Cardiac muscle cell (in vitro differentiated cells and primary cell): ENCODE data around the gene SH3PXD2B. TPM values are rescaled to one million over a fixed set of nuclear protein-coding genes. Genes with fewer than 3 reads are reported as not detected.
"Not testable (repeated sequence)": the region's sequence is repeated elsewhere in the genome, so short reads cannot be mapped to it uniquely, and the experiment has no call there.

ENCODE experiments used
- DNase-seq, 2 donors: peaks; one replicate each; pipeline versions ENCODE4 v3.0.0 to v3.0.0-alpha.2; 2010 to 2017; ENCODE audit warnings: low read depth in 1 of 2, low spot score in 1 of 2
- H3K27ac ChIP-seq: fragments of 200-600 bp; sonication (generic); 2 replicates; pipeline ENCODE4 v1.5.1; 2016
- H3K27me3 ChIP-seq: fragments of 200-600 bp; sonication (generic); 2 replicates; pipeline ENCODE4 v1.6.0; 2016; ENCODE audit warnings: control low read depth
- H3K36me3 ChIP-seq: fragments of 200-600 bp; sonication (generic); 2 replicates; pipeline ENCODE4 v1.5.1; 2016; ENCODE audit warnings: control low read depth
- H3K4me1 ChIP-seq: fragments of 200-600 bp; sonication (generic); 2 replicates; pipeline ENCODE4 v1.8.1; 2017; ENCODE audit warnings: low read depth, mild to moderate bottlenecking, mixed run types
- H3K4me3 ChIP-seq: fragments of 200-600 bp; sonication (generic); 2 replicates; pipeline ENCODE4 v1.5.1; 2016; ENCODE audit warnings: mild to moderate bottlenecking
- H3K9me3 ChIP-seq: fragments of 200-600 bp; sonication (generic); 2 replicates; pipeline ENCODE4 v1.5.1; 2017; ENCODE audit warnings: low read depth, mild to moderate bottlenecking, control low read depth
- polyA plus RNA-seq: library from polyadenylated mRNA; unstranded; fragments of >200 nt; fragmentation: Nextera tagmentation; extraction: Ambion mirVana; gene quantifications from 2 replicates; pipeline ENCODE4 v1.2.1, GENCODE V29; 2016
- total RNA-seq: library from RNA; depleted of rRNA; stranded (reverse); fragments of >200 nt; gene quantifications from 2 replicates; pipeline ENCODE4 v1.2.3, GENCODE V29; 2016
- TF ChIP-seq, protein P1 (sequence below): IDR thresholded peaks from 2 replicates; pipeline ENCODE4 v1.5.1; 2012; ENCODE audit warnings: low read depth, mild to moderate bottlenecking, low read length

The SH3PXD2B gene
- total and polyA plus RNA-seq, 2 experiments from 2014 or later: 13.9 to 27.6 TPM

DNA sequence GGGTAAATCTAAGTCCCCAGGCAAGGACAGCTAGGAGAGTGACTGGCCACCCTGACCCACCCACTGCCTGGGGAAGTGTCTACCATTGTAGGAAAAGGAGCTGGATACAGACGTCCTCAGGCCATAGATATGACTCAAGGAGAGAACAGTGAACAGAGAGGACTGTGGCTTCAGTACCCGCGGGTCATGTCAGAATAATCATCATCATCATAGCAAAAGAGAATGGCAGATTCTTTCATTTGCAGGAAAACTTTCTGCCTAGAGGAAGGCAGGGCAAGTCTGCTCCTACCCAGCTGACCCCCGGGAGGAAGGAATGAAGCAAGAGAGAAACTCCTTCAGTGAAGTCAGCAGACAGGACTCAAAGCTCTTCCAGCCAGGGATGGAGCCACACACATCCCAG lies 118.6 kb downstream of the SH3PXD2B start:
- Histone ChIP-seq H3K27ac (no peak overlapping the region), H3K4me3 (no peak overlapping the region), H3K9me3 (no peaks in the 10 kb centered on the region), H3K36me3 (no peaks in the 10 kb centered on the region), H3K4me1 (no peaks in the 10 kb centered on the region), H3K27me3 (no peaks in the 10 kb centered on the region)
- DNase-seq: no peak
- TF ChIP-seq, protein P1, sequence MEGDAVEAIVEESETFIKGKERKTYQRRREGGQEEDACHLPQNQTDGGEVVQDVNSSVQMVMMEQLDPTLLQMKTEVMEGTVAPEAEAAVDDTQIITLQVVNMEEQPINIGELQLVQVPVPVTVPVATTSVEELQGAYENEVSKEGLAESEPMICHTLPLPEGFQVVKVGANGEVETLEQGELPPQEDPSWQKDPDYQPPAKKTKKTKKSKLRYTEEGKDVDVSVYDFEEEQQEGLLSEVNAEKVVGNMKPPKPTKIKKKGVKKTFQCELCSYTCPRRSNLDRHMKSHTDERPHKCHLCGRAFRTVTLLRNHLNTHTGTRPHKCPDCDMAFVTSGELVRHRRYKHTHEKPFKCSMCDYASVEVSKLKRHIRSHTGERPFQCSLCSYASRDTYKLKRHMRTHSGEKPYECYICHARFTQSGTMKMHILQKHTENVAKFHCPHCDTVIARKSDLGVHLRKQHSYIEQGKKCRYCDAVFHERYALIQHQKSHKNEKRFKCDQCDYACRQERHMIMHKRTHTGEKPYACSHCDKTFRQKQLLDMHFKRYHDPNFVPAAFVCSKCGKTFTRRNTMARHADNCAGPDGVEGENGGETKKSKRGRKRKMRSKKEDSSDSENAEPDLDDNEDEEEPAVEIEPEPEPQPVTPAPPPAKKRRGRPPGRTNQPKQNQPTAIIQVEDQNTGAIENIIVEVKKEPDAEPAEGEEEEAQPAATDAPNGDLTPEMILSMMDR: no peak

DNA sequence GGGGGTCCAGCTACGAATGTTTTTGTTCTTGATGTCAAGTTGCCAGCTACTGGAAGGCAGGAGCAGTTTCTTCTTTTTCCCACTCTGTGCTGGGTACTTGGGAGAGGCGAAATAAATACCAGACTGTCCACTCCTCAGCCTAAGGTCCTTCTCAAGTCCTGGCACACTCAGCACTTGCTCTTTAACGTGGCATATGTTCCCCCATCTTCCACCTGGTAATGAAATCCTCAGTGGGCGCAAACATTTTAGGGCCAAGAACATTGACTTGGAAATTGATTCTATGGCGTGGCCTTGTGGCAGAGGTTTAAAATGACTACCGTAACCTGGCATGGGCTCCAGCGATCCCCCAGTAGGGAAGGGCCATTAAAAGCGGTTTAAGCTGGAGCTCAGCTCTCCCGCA lies 119.7 kb downstream of the SH3PXD2B start:
- TF ChIP-seq, protein P1: no peak
- H3K27ac ChIP-seq: no peak overlapping the region
- no peak for DNase-seq
- no peak overlapping the region for H3K4me3 ChIP-seq
- no peaks in the 10 kb centered on the region for H3K27me3 ChIP-seq
- no peaks in the 10 kb centered on the region for H3K36me3 ChIP-seq
- H3K9me3 ChIP-seq: no peaks in the 10 kb centered on the region
- H3K4me1 ChIP-seq: no peaks in the 10 kb centered on the region

DNA sequence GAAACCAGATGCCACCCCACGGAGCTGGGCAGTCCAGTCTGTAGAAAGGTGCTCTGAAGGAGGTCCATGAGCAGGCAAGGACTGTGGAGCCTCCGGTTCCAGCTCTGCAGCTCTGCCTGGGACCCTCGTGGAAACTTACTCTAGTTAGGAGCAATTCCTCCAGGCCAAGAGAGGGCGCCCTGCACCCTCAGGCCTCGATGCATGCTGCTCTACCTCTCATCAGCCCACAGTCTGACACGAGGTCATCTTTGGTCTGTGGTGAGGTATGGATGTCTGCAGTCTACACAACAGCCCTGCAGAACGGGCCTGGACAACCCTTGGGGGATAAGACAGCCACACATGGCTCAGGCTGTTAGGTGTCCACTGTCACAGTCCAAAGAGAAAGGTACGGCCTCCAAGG lies 120.1 kb downstream of the SH3PXD2B start:
- H3K27me3 ChIP-seq: no peaks in the 10 kb centered on the region
- no peak overlapping the region for H3K4me3 ChIP-seq
- no peaks in the 10 kb centered on the region for H3K4me1 ChIP-seq
- H3K9me3 ChIP-seq: no peaks in the 10 kb centered on the region
- no peak overlapping the region for H3K27ac ChIP-seq
- H3K36me3 ChIP-seq: no peaks in the 10 kb centered on the region
- no peak for DNase-seq
- TF ChIP-seq, protein P1: no peak

DNA sequence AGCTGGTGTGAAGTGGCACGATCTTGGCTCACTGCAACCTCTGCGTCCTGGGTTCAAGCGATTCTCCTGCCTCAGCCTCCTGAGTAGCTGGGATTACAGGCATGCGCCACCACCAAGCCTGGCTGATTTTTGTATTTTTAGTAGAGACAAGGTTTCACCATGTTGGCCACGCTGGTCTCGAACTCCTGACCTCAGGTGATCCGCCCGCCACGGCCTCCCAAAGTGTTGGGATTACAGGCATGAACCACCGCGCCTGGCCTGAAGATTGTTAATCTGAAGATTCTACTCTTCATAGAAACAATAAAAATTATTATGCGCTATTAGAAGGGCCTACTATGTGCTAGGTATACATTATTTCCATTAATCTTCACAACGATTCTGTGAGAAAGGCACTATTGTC lies 127.4 kb downstream of the SH3PXD2B start:
- not testable (repeated sequence) for H3K4me3 ChIP-seq

DNA sequence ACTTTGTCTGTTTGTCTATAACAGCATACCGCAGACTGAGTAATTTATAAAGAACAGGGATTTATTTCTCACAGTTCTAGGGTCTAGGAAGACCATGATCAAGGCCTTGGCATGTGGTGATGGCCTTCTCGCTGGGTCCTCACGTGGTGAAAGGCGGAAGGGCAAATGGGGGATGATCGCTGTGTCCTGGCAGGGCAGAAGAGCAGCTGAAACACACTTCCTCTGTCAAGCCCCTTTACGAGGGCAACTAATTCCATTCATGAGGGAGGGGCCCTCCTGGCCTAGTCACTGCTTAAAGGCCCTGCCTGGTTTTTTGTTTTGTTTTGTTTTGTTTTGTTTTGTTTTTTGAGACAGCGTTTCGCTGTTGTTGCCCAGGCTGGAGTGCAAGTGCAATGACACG lies 128.9 kb downstream of the SH3PXD2B start:
- Histone ChIP-seq H3K27ac (no peak overlapping the region), H3K4me3 (no peak overlapping the region), H3K9me3 (no peaks in the 10 kb centered on the region), H3K4me1 (no peaks in the 10 kb centered on the region), H3K36me3 (no peaks in the 10 kb centered on the region), H3K27me3 (no peaks in the 10 kb centered on the region)
- DNase-seq: no peak
- TF ChIP-seq, protein P1: no peak

More for the DNA sequence above, 127.4 kb downstream of the SH3PXD2B start:
- not testable (repeated sequence) for H3K4me1 ChIP-seq, DNase-seq, H3K9me3 ChIP-seq, H3K36me3 ChIP-seq, H3K27me3 ChIP-seq, H3K27ac ChIP-seq

DNA sequence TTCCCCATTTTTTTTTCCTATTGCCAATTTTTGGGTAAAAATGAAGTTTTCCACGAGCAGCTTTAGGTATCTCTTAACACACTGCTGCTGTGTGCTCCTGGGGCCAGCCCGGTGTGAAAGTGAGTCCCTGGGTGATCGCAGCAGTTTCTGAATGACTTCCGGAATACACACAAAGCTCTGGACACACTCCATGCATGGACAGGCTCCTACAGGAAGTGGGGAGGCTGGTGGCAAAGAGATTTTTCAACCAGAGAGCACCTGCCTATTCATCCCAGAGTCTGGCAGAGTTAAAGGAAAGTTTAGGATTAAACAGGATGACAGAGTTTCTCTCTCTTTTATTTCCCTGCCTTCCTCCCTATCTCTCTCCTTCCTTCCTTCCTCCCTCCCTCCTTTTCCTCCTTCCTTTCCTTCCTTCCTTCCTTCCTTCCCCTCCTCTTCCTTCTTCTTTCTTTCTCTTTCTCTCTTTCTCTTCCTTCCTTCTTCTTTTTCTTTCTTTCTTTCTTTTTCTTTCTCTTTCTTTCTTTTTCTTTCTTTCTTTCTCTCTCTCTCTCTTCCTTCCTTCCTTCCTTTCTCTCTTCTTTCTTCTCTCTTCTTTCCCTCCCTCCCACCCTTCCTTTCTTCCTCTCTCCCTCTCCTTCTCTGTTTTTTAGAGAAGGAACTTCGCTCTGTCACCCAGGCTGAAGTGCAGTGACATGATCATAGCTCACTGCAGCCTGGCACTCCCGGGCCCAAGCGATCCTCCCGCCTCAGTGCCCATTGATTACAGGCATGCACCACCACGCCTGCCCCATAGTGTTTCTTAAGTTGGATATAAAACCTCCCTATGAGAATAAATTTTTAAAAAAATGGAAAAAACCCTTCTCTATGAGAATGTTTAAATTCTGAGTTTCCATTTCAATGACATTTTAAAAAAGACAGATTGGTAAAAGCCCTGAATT lies 132.0 kb downstream of the SH3PXD2B start:
- Histone ChIP-seq H3K9me3 (no peaks in the 10 kb centered on the region), H3K4me3 (no peak overlapping the region), H3K27me3 (no peaks in the 10 kb centered on the region), H3K4me1 (no peaks in the 10 kb centered on the region), H3K36me3 (no peaks in the 10 kb centered on the region), H3K27ac (no peak overlapping the region)
- TF ChIP-seq, protein P1: no peak
- no peak for DNase-seq
